Measurements from ENCODE around the gene WDR45.
"Not testable (repeated sequence)": the region's sequence is repeated elsewhere in the genome, so short reads cannot be mapped to it uniquely, and the experiment has no call there.

WDR45 gene

DNA sequence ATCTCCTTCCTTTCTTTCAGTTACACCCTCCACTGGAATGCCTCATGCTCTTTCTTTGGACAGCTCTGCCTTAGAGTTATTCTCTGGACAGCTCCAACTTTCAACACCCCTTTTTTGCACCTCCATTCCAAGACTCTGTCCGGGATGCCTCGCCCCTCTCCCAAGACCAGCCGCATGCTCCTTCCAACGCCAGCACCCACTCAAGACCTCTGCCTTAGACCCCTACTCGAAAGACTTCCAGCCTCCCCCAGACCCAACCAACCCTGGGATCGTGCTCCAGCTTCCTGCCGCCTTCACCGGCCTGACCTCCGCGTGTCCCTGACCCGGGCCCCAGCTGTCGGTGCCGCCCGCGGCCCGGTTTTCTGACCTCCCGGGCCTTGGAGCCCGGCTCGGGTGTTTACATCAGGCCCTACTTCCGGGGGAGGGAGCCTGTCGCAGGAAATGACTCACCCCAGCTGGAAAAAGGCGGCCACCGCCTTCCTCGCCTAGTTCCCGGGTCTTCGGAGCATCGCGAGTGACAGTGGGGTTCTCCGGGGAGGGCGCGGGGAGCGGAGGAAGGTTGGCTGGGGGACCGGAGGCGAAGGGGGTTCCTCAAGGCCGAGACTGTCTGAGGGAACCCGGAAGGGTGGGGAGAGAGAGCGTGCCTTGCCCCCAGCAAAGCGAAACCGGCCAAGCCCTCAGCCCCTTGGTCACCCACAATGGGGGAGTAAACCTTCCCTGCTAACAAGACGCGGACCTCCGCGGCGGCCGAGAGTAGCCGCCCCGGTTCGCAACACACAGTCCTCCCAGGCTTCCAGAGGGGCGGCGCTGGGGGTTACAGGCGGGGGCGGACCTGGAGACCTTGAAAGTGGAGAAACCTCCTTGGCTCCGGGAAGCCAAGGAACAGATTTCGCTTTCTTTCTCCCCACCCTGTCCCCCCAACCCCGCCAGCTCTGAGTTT lies at the start of gene WDR45:
Gene WDR45, minus strand, starts transcription at position 399 of the 940 bp plus-strand sequence. CDS start 1,792 bp downstream, outside the sequence.
- peak; percentile 51 for DNase-seq (ENCODE audit: low read depth)

- no peak for DNase-seq (ENCODE audit: low read depth)
Measured at GRCh38 chrX:49129427-49129826, 49.7 kb upstream of the WDR45 start.

DNA sequence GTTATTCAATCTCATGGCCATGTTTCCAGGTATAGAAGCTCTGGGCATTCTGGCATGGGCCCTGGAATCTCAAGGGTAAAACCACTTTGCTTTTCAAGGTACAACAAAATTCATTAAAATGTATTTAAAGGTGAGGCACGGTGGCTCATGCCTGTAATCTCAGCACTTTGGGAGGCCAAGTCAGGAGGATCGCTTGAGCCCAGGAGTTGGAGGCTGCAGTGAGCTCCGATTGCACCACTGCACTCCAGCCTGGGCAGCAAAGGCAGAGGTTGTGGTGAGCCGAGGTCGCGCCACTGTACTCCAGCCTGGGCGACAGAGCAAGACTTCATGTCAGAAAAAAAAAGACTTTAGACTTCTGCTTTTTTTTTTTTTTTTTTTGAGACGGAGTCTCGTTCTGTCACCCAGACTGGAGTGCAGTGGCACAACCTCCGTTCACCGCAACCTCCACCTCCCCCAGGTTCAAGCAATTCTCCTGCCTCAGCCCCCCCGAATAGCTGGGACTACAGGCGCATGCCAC lies 48.1 kb upstream of the WDR45 start:
- DNase-seq (ENCODE audit: low read depth) = not testable (repeated sequence)

DNA sequence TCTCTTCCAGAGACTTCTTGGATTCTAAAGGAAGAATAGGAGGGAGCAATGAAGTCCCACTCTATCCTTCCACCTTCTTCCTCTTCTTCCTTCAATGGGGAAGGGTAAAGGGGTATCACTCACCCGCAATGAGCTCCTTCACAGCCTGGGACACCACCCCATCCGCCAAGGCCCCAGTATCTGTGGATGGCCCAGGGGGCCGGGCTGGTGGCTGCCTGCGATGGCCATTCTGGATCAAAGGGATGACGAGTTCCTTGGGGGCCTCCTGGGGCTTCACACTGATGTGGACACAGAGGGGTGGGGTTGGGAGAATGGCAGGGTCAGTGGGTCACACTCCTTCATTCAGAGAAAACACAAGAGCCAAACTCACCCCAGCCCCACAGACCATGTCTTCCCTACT lies 42.8 kb upstream of the WDR45 start:
- no peak for DNase-seq (ENCODE audit: low read depth)

DNA sequence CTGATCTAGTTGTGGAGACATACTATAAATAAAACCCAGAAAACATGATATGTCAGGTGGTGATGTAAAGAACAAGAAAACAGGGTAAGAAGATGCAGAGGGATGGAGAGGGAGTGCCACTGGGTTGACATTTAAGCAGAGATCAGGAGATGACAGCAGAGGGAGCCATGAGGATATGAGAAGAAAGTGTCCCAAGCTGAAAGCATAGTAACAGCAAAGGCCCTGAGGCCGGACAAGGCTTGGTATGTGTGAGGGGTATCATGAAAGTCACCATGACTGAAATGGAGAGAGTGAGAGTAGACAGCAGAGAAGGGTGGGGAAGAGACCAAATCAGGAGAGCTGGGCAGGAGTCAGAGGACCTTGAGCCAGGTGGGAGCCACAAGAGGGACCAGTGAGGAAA lies 40.4 kb upstream of the WDR45 start:
- DNase-seq (ENCODE audit: low read depth) = no peak

DNA sequence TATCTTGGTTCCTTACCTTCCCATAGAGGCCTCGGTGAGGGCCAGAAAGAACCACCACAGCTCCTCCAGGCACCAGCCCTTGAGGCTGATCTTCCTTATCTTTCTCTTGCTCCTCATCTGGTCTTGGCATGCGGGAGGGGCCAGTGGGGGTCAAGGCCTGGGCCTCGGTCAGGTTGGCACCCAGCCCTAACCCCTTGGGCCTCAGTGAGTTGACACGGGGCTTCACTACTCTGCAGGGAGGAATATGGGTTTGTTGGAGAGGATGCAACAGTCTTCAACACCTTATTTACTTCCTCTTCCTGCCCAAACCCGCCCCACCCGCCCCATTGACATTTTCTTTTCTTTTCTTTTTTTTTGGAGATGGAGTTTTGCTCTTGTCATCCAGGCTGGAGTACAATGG lies 37.9 kb upstream of the WDR45 start:
- DNase-seq (ENCODE audit: low read depth) = no peak

GRCh38 chrX:49116716-49117115 lies 37.0 kb upstream of the WDR45 start:
- no peak for DNase-seq (ENCODE audit: low read depth)

DNA sequence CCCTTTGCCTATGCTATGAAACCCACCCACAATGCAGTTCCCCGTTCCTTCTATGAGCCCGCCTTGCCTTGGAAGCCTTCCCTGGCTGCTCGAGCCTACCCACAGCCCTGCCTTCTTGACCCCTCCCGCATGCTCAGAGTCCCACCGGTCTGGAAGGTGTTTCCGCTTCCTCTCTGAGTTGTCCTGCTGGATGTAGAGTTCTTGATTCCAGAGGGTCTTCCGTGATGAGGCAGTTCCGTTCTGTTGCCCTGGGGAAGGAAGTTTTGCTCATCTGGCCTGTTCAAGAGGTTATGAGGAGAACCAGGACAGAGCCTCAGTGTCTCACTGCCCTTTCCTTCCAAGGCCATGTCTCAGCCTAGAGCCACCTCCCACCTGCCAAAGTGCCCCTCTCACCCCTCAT lies 36.4 kb upstream of the WDR45 start:
- no peak for DNase-seq (ENCODE audit: low read depth)

- no peak for DNase-seq (ENCODE audit: low read depth)
Measured at GRCh38 chrX:49111791-49112190, 32.1 kb upstream of the WDR45 start.

- DNase-seq (ENCODE audit: low read depth) = no peak
Measured at GRCh38 chrX:49110417-49110816, 30.7 kb upstream of the WDR45 start.

- DNase-seq (ENCODE audit: low read depth) = no peak
Measured at GRCh38 chrX:49108641-49109040, 29.0 kb upstream of the WDR45 start.

GRCh38 chrX:49106930-49107329 lies 27.2 kb upstream of the WDR45 start:
- peak; percentile 14 for DNase-seq (ENCODE audit: low read depth)

- no peak for DNase-seq (ENCODE audit: low read depth)
Measured at GRCh38 chrX:49106296-49106695, 26.6 kb upstream of the WDR45 start.

GRCh38 chrX:49103637-49104036 lies 23.9 kb upstream of the WDR45 start:
- DNase-seq (ENCODE audit: low read depth) = no peak

DNA sequence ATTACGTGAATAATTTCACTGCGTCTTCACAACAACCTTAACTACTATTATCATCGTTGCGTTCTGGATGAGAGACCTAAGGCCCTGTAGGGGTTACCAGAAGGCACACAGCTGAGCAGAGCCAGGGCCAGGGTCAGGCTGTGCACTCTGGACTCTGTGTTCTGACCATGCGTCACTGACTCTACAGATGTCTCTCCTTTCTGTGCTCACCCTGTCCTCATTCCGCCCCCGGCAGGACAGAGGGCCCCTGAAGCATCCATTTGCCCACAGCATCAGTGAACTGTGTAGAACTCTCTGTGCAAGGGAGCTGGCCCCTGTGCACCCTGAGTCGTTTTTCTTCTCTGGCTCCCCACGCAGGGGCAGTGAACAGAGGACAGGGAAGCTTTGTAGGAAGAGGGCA lies 22.5 kb upstream of the WDR45 start:
- no peak for DNase-seq (ENCODE audit: low read depth)

- DNase-seq (ENCODE audit: low read depth) = no peak
Measured at GRCh38 chrX:49101629-49101984, 21.9 kb upstream of the WDR45 start.

DNA sequence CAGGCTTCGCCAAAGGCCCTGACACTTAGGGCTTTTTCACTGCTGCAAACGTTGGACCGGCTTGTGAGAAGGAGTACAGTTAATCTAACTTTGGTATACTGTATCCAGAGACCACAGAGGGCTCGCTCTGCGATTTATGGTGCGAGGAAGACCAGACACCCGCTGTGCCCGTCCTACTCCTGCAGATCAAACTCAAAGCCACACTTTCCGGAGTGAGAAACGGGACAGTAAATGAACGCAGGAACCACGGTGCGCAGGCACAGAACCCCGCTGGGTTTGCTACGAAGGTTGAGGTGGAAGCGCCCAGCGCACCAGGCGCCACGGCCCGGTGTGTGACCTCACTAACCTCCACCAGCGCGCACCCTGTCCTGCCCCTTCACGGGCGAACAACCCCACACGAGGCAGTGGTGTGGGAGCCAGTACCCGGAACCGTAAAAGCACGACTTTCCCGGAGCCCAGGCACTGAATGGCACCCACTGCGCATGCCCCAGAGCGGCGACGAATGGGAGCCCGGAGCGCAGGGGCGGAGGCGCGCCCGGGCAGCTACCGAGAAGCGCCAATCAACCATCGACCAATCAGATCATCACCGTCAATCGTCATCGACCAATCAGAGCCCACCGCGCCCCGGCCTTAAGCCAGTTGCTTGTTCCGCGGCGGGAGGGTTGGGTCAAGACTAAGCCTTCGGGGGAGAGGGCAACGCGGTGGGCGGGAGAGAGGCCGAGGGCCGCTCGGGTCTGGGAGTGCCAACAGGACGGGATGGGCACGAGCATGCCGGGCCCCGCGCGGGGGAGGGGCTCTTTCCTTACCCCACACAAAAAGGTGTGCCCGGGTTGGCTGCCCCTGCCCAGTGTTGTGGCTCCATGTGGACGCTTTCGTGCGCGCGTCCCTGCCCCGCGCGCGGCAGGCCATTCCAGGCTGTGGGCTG lies 21.3 kb upstream of the WDR45 start:
- peak; percentile 72 for DNase-seq (ENCODE audit: low read depth)

DNA sequence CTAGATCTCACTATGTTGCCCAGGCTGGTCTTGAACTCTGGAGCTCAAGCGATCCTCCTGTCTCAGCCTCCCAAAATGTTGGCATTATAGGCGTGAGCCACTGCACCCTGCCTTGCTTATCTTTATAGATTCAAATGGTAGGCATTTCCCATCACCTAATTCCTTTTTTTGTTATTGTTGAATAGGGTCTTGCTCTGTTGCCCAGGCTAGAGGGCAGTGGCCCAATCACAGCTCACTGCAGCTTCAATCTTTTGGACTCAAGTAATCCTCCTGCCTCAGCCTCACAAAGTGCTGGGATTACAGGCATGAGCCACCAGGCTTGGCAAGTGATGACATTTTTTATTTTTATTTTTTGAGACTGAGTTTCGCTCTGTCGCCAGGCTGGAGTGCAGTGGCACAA lies 16.7 kb upstream of the WDR45 start:
- DNase-seq (ENCODE audit: low read depth) = no peak

DNA sequence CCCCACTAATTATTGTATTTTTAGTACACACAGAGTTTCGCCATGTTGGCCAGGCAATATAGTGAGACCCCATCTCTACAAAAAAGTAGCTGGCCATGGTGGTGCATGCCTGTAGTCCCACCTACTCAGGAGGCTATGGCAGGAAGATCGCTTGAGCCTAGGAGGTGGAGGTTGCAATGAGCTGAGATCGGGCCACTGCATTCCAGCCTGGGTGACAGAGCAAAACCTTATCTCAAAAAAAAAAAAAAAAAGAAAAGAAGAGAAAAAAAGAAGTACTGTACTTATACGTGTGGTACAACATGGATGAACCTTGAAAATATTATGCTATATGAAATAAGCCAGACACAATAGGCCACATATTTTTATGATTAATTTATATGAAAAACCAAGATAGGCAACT lies 9.9 kb upstream of the WDR45 start:
- no peak for DNase-seq (ENCODE audit: low read depth)

- no peak for DNase-seq (ENCODE audit: low read depth)
Measured at GRCh38 chrX:49082271-49082871, 2.7 kb upstream of the WDR45 start.

DNA sequence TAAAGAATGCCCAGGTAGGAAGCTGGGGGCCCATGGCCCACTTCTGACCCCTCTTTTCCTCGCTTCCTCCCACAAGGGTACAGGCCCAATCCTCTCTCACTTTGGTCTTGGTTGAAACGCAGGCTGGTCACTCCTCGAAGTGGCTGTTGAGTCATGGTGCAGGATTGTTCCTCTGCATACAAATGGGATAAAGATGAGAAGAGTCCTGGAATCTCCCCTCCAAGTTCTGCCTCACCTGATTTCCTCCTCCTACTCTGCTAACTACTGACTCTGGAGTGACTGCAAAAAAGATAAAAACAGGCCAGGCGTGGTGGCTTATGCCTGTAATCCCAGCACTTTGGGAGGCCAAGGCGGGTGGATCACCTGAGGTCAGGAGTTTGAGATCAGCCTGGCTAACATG lies 1.7 kb downstream of the WDR45 start:
- no peak for DNase-seq (ENCODE audit: low read depth)

GRCh38 chrX:49075347-49075746 lies 4.3 kb downstream of the WDR45 start:
- DNase-seq (ENCODE audit: low read depth) = no peak

All from GM04504 (cell line).